ENCODE results near the gene PTPN22.

The PTPN22 gene

GRCh38 chr1:113808450-113809195 is 62.9 kb downstream of the PTPN22 start:
- Histone ChIP-seq H3K4me3 (replicated peaks; ENCODE audit: low read depth, low read length) (no peak overlapping the region), H3K36me3 (ENCODE audit: control insufficient read depth, insufficient read depth, low read length) (no peaks in the 10 kb centered on the region), H3K27me3 (replicated peaks; ENCODE audit: control insufficient read depth, insufficient read depth, low read length) (no peaks in the 10 kb centered on the region)
- no peak for TF ChIP-seq CTCF (IDR thresholded peaks at IDR 0.05; ENCODE audit: insufficient read depth, low read length, poor library complexity, severe bottlenecking)
- no peak for DNase-seq (ENCODE audit: extremely low read depth, insufficient read length)

DNA sequence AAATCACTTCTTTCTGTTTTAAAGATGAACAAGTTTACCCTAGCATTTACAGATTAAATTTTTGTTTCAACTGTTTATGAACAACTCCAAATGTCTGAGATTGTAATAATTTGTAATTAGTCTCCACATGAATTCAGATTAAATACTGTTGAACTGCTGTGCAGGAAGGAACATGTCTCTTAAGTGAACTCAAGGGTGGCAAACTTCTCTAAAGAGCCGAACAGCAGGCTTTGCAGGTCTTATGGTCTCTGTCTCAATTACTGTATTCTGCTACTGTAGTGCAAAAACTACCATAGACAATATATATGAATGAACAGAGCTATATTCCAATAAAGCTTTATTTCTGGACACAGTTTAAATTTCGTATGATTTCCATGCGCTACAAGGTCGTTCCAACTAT is 65.9 kb downstream of the PTPN22 start:
- no peak overlapping the region for H3K4me3 ChIP-seq (replicated peaks; ENCODE audit: low read depth, low read length)
- no peaks in the 10 kb centered on the region for H3K27me3 ChIP-seq (replicated peaks; ENCODE audit: control insufficient read depth, insufficient read depth, low read length)
- no peak for TF ChIP-seq CTCF (IDR thresholded peaks at IDR 0.05; ENCODE audit: insufficient read depth, low read length, poor library complexity, severe bottlenecking)
- DNase-seq (ENCODE audit: extremely low read depth, insufficient read length) = no peak
- H3K36me3 ChIP-seq (ENCODE audit: control insufficient read depth, insufficient read depth, low read length) = no peaks in the 10 kb centered on the region

GRCh38 chr1:113805256-113805531 is 66.3 kb downstream of the PTPN22 start:
- Histone ChIP-seq H3K4me3 (replicated peaks; ENCODE audit: low read depth, low read length) (no peak overlapping the region), H3K36me3 (ENCODE audit: control insufficient read depth, insufficient read depth, low read length) (no peaks in the 10 kb centered on the region)

GRCh38 chr1:113804421-113805255 is 66.9 kb downstream of the PTPN22 start:
- no peaks in the 10 kb centered on the region for H3K36me3 ChIP-seq (ENCODE audit: control insufficient read depth, insufficient read depth, low read length)
- H3K27me3 ChIP-seq (replicated peaks; ENCODE audit: control insufficient read depth, insufficient read depth, low read length) = no peaks in the 10 kb centered on the region
- no peak for DNase-seq (ENCODE audit: extremely low read depth, insufficient read length)
- TF ChIP-seq CTCF (IDR thresholded peaks at IDR 0.05; ENCODE audit: insufficient read depth, low read length, poor library complexity, severe bottlenecking) = no peak
- no peak overlapping the region for H3K4me3 ChIP-seq (replicated peaks; ENCODE audit: low read depth, low read length)

More at GRCh38 chr1:113805256-113805531, 66.3 kb downstream of the PTPN22 start:
- DNase-seq (ENCODE audit: extremely low read depth, insufficient read length) = no peak
- TF ChIP-seq CTCF (IDR thresholded peaks at IDR 0.05; ENCODE audit: insufficient read depth, low read length, poor library complexity, severe bottlenecking) = no peak
- no peaks in the 10 kb centered on the region for H3K27me3 ChIP-seq (replicated peaks; ENCODE audit: control insufficient read depth, insufficient read depth, low read length)

DNA sequence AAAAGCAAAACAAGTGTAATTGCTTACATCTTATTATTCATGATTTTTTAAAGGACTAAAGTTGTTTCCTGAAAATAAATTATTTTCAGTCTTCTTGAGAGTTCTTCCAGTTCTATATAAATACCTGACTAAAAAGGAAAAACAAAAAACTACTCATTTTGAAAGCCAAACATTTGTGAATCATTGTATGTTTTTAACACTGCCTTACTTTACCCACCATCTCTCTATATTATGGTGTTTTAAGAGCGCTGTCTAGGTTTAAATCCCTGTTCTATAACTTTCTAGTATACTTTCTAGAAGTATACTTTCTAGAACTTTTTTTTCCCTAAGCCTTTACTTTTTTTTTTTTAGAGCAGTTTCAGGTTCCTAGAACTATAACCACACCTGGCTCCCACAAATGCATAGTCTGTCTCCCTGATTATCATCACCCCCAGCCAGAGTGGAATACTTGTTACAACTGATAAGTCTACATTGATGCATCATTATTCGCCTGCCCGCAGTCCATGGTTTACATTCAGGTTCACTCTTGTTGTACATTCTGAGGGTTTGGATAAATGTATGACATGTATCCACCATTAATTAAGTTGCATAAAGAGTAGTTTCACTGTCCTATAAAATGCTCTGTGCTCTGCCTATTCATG is 69.0 kb downstream of the PTPN22 start:
- no peak for DNase-seq (ENCODE audit: extremely low read depth, insufficient read length)
- TF ChIP-seq CTCF (IDR thresholded peaks at IDR 0.05; ENCODE audit: insufficient read depth, low read length, poor library complexity, severe bottlenecking) = no peak
- Histone ChIP-seq H3K4me3 (replicated peaks; ENCODE audit: low read depth, low read length) (no peak overlapping the region), H3K36me3 (ENCODE audit: control insufficient read depth, insufficient read depth, low read length) (no peaks in the 10 kb centered on the region; the same call in 1 of the 2 replicates), H3K27me3 (replicated peaks; ENCODE audit: control insufficient read depth, insufficient read depth, low read length) (no peaks in the 10 kb centered on the region)
